Retinal pigment epithelial cell (primary cell): ENCODE results near the gene MOGAT1.
"Not testable (repeated sequence)": the region's sequence is repeated elsewhere in the genome, so short reads cannot be mapped to it uniquely, and the experiment has no call there.

Experiments used
- DNase-seq: peaks from one replicate; pipeline ENCODE4 v3.0.0-alpha.2; 2010; ENCODE audit warnings: low read depth
- H3K4me3 ChIP-seq: 2 replicates; pipeline ENCODE4 v1.5.1; 2011; ENCODE audit warnings: mild to moderate bottlenecking, low read length, control low read depth, moderate library complexity
- CTCF ChIP-seq: conservative IDR thresholded peaks from 2 replicates; pipeline ENCODE4 v1.5.1; 2011; ENCODE audit warnings: low read depth, low read length, control low read depth, inconsistent platforms

MOGAT1 gene

GRCh38 chr2:222689322-222689721, 17.9 kb downstream of the MOGAT1 start:
- no peak overlapping the region for H3K4me3 ChIP-seq
- no peak for DNase-seq
- TF ChIP-seq CTCF, result no peak

GRCh38 chr2:222690564-222691200, 19.2 kb downstream of the MOGAT1 start:
- TF ChIP-seq CTCF, result peak; percentile 100
- DNase-seq, result no peak

GRCh38 chr2:222693413-222693812, 22.0 kb downstream of the MOGAT1 start:
- H3K4me3 ChIP-seq, DNase-seq: not testable (repeated sequence)

More at GRCh38 chr2:222690564-222691200, 19.2 kb downstream of the MOGAT1 start:
- no peak overlapping the region for H3K4me3 ChIP-seq

GRCh38 chr2:222693837-222694236, 22.4 kb downstream of the MOGAT1 start:
- TF ChIP-seq CTCF, result no peak
- no peak for DNase-seq

GRCh38 chr2:222698276-222698675, 26.8 kb downstream of the MOGAT1 start:
- no peak for DNase-seq
- H3K4me3 ChIP-seq, result no peak overlapping the region
- no peak for TF ChIP-seq CTCF

More at GRCh38 chr2:222693837-222694236, 22.4 kb downstream of the MOGAT1 start:
- H3K4me3 ChIP-seq, result no peak overlapping the region

GRCh38 chr2:222701233-222701632, 29.8 kb downstream of the MOGAT1 start:
- no peak for TF ChIP-seq CTCF
- DNase-seq, result no peak
- no peak overlapping the region for H3K4me3 ChIP-seq

GRCh38 chr2:222701721-222702131, 30.3 kb downstream of the MOGAT1 start:
- H3K4me3 ChIP-seq, result no peak overlapping the region
- DNase-seq, result no peak
- no peak for TF ChIP-seq CTCF

- no peak overlapping the region for H3K4me3 ChIP-seq
- no peak for DNase-seq
- TF ChIP-seq CTCF, result no peak
These were observed 31.6 kb downstream of the MOGAT1 start for GRCh38 chr2:222703091-222703490.
